AG04449 (cell line): ENCODE results near the gene SPATA20.

ENCODE experiments used
- CTCF ChIA-PET: fragments of 350-600 bp; formaldehyde crosslinking; extraction: SDS; loops from one replicate; lab custom pipeline; 2021; ENCODE audit warnings: antibody characterized with exemption; lab: Yijun Ruan, JAX
- POLR2A ChIA-PET: fragments of 400-600, 350-600 bp; formaldehyde crosslinking; extraction: SDS; loops from one replicate; lab custom pipeline; 2020; ENCODE audit warnings: antibody characterized with exemption, inconsistent platforms; lab: Yijun Ruan, JAX
- DNase-seq: peaks from one replicate; pipeline ENCODE4 v3.0.0-alpha.2; 2010; ENCODE audit warnings: low read depth, low spot score
- H3K4me3 ChIP-seq: 2 replicates; pipeline ENCODE4 v1.5.1; 2011; ENCODE audit warnings: low read depth, mild to moderate bottlenecking, control low read depth, low read length
- TF ChIP-seq, protein P1 (sequence below): IDR thresholded peaks from one replicate; pipeline ENCODE4 v1.5.1; 2011; ENCODE audit warnings: mild to moderate bottlenecking, moderate library complexity, low read length, control low read depth, inconsistent platforms; ENCODE audit not compliant: insufficient read depth; ENCODE audit errors: missing control alignments

The SPATA20 gene

DNA sequence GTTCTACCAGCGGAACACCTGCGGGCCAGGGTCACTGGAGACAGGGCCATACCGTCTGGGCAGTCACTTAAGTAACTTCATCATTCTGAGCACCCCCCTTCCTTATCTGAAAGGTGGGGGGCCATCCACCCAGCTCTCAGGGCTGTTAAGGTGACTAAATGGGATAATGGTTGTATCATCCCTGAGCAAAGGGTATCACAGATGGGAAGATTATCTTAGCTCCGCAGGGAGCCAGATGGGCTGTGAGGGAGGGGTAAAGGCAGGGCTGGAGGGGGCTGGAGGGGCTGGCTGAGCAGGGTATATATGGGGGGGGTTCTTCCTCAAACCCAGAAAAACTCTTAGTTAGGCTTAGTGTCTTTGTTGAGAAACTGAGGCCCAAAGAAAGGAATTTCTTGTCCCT lies 10.7 kb downstream of the SPATA20 start:
- ChIA-PET CTCF (no interaction called here), POLR2A (no interaction called here)
- no peak for DNase-seq
- TF ChIP-seq, protein P1, sequence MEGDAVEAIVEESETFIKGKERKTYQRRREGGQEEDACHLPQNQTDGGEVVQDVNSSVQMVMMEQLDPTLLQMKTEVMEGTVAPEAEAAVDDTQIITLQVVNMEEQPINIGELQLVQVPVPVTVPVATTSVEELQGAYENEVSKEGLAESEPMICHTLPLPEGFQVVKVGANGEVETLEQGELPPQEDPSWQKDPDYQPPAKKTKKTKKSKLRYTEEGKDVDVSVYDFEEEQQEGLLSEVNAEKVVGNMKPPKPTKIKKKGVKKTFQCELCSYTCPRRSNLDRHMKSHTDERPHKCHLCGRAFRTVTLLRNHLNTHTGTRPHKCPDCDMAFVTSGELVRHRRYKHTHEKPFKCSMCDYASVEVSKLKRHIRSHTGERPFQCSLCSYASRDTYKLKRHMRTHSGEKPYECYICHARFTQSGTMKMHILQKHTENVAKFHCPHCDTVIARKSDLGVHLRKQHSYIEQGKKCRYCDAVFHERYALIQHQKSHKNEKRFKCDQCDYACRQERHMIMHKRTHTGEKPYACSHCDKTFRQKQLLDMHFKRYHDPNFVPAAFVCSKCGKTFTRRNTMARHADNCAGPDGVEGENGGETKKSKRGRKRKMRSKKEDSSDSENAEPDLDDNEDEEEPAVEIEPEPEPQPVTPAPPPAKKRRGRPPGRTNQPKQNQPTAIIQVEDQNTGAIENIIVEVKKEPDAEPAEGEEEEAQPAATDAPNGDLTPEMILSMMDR: no peak
- no peak overlapping the region for H3K4me3 ChIP-seq

DNA sequence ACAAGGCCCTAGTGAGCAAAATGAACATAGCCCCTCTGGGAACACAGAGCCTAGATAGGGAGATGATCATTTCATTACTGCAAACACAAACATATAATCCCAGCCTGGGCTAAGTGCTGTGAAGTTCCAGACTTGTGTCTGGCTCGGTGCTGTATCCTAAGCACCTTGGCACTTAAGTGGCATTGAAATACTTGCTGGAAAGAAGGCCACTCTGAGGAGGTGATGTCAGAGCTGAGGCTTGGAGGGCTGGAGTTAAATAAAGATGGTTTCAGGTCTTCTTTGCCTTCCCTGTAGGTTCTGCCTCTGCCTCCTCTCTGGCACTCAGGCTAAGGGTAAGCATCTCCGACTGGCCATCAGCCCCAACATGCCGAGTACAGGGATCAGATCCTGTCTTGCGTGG lies 11.1 kb downstream of the SPATA20 start:
- CTCF ChIA-PET: no interaction called here
- POLR2A ChIA-PET: no interaction called here
- H3K4me3 ChIP-seq: no peak overlapping the region
- TF ChIP-seq, protein P1: no peak
- DNase-seq: no peak

DNA sequence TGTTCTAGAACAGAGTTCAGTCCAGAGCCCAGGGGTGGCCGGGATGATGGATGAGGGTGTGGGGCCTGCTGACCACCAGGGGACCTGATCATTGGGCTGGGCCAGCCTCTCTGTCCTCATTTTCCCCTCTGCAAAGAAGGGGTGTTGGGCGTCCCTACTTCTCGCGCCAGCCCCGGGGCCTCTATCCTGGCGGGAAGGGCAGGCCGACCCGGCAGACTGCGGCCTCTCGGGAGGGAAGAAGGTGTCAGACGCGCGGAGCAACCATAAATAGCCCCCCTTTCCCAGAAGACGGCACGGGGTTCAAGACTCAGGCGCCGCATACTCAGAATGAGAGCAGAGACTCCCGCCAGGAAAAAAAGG lies 11.6 kb downstream of the SPATA20 start:
- TF ChIP-seq, protein P1: no peak
- ChIA-PET CTCF (no interaction called here), POLR2A (no interaction called here)
- no peak overlapping the region for H3K4me3 ChIP-seq
- no peak for DNase-seq

DNA sequence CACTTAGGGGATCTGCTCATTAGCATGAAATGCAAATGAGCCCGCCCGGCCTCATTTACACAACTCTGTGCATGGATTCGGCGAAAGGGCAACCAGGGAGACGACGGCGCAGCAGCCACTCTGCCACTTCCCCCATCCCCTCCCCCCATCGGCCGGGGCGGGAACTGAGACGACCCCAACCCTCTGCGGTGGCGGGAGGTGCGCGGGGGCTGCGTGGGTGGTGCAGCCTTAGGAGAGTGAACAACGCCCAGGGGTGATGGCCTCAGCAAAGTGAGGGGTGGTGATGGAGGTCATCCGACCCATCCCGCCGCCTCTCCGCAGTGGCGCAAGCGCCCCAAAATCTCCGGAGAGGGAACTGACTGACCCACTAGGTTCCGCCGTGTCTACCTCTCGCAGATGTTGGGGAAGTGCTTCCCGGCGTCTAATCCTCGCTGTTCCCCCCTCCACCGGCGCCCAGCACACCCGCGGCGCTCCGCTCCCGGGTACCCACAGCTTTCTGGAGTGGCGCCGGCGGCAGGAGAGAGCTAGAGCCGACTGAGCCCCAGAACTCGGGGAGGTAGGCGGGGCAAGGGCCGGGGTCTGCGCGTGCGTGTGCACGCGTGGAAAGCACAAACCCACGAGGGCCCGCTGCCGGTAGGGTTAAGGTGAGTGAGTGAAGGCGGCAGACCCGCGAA lies 12.1 kb downstream of the SPATA20 start:
- CTCF ChIA-PET: interaction anchor here (0.9 to 7.0 kb wide), 4 partner anchors 8 to 354 kb away, joined by 3 to 69 read pairs (median 22); no protein-coding TSS in a partner anchor
- no peak for DNase-seq
- peak overlapping the region; percentile 1; the same call in 1 of the 2 replicates for H3K4me3 ChIP-seq
- POLR2A ChIA-PET: no interaction called here
- TF ChIP-seq, protein P1: no peak

DNA sequence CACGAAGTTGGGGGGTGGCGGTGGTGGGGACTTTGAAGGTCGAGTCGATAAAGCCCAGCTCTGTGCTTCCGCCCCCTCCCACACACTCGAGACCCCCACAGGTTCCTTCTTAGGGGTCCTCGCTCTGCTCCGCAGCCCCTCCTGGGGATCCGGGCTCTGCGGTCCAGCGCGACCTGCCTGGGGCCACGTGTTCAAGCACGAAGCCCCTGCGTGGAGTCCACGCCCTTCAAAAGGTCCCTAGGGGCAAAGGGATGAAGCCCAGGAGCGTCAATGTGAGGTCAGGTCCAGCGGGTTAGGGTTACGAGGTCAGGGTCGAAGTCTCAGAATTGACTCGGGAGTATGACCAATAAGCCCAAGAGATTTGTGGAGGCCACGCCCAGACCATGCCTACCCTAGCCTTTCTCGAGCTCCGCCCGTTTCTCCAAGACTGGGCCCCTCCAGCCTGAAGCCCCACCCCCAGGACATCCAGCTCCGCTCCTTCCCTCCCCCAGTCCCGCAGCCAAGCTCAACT lies 12.8 kb downstream of the SPATA20 start:
- H3K4me3 ChIP-seq: peak overlapping the region; percentile 43
- TF ChIP-seq, protein P1: no peak
- DNase-seq: no peak
- ChIA-PET CTCF (interaction anchor here (0.7 to 7.0 kb wide), 8 partner anchors 8 to 354 kb away, joined by 3 to 69 read pairs (median 4); partner anchors contain the start of gene LRRC59), POLR2A (no interaction called here)

DNA sequence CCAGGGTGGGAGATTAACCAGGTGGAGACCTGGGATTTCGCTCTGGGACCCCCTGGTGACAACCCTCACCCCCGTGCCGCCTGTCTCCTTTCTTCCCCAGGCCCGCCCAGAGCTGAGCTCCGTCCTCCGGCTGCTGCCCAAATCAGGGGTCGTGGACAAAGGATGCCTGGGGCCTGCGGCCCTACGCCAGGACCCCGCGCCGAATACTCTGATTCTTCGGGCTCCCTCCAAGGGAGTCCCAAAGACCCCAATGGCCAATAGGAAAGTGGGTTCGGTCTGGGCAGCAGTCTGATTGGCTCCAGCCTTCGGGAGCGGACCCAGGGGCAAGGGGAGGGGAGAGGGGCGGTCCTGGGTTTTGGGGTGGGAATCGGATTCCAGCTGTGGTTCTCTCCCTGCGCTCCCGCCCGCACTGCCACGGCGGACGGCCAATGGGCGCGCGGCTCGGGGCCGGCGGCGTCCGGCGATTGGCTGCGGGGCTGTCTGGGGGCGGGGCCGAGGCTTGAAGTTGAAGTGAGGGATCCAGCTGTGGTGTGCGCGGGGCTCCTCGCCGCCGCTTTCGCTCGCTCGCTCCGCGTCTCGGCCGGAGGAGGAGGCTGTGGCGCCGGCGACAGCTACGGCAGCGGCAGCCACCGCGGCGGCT lies 13.3 kb downstream of the SPATA20 start, which contains the start of gene CACNA1G:
Gene CACNA1G (plus strand): TSS at position 531 of the 640 bp plus-strand sequence. CDS start 745 bp downstream, outside the sequence.
- TF ChIP-seq, protein P1: no peak
- H3K4me3 ChIP-seq: peak within 1 kb of the TSS; percentile 49
- no peak for DNase-seq
- ChIA-PET POLR2A (no interaction called here), CTCF (interaction anchor here (0.7 to 7.0 kb wide), 9 partner anchors 9 to 353 kb away, joined by 3 to 69 read pairs (median 4); partner anchors contain the start of genes LRRC59 and SPATA20)
